HG03039 (cell line): ENCODE data around the gene ZNF195.
"Not testable (repeated sequence)": the region's sequence is repeated elsewhere in the genome, so short reads cannot be mapped to it uniquely, and the experiment has no call there.

Experiments used
- ATAC-seq: cut with Tn5 transposase; IDR thresholded peaks from one replicate; pipeline ENCODE4 v1.9.1; 2021; ENCODE audit warnings: mild to moderate bottlenecking, moderate library complexity; ENCODE audit not compliant: unreplicated experiment

Gene ZNF195

DNA sequence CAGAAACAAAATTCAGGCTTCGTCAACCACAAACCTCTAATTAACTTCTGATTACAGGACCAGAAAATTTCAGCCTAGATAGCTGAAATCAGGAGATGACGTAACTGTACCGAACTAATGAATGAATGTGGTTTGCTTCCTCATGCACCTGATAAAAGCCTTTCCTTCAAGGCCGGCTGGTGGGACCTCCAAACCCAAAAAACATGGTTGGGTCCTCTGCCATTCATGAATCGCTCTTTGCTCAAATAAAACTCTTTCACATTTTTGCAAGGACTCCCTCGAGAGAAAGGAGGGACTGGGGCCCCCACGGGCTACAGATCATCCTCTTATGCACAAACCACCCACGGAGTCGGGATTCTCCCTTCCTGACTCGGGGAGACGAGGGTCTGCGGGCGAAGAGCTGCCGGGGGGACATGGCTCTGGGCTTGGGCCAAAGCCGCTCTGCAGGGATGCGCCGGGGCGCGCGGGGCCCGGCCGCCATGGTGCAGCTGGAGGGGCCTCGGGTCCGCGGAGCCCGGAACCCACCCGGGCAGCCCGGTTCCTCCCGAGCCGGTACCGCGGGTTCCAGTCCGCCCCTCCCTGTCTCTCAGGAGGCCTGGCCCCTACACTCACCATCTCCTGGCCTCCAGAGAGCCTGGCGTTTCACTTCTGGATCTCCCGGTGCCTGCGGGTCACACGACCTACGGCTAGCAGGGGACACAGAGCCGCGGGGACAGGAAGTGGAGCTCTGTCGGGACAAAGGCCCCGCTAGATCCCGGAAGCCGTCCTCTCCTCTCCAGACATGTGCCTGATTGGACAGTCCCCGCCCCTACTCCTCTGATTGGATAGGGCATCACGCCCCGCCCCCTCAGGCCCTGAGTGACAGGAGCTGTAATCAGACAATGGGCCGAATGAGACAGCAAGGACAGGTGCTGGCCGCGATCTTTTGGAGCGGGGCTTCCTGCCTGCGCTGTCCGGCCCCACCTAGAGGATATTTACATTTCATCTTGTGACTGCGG, at the start of gene ZNF195:
Gene ZNF195 (minus strand): TSS at position 721 of the 998 bp plus-strand sequence. CDS start 106 bp downstream, at position 615.
- peak; percentile 100 for ATAC-seq

- ATAC-seq, result not testable (repeated sequence)
Observed at GRCh38 chr11:3428076-3428475, 49.1 kb upstream of the ZNF195 start.

- ATAC-seq, result not testable (repeated sequence)
Observed at GRCh38 chr11:3426541-3426940, 47.6 kb upstream of the ZNF195 start.

- not testable (repeated sequence) for ATAC-seq
Observed at GRCh38 chr11:3423928-3424327, 45.0 kb upstream of the ZNF195 start.

GRCh38 chr11:3423138-3423731, 44.3 kb upstream of the ZNF195 start:
- not testable (repeated sequence) for ATAC-seq

GRCh38 chr11:3422380-3423137, 43.6 kb upstream of the ZNF195 start:
- ATAC-seq, result peak; percentile 96

DNA sequence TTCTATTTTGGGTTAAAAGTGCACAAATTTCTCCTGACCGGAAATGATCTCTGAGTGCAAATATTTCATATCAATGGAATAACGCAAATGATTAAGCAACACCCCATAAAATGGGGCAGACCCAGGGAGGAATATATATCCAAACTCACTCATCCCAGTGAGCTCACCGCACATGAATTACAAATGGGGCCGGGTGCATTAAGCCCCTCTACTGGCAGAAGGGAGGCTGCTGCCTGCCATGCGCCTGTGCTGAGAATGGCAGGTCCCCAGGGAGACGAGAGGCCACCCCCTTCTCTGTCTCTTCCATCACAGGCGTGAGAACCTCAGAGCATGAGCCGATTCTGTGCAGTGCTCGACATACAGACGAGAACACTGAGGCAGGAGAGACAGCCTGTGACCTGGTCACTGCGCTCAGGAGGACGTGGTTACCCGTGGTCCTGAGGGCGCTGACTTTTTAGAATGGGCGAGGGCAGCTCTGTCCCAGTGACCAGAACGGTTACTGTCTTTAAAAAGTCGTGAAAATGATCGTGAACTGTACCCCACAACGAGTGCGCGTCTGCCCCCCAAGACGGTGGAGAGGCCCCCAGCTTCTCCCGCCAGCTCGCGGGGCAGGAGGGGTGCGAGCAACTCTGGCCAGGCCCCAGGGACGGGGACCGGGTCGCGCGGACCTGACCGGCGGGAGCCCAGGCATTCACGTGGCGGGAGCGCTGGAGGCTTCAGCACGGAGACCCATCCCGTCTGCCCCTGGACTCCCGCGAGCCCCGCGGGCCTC, 42.8 kb upstream of the ZNF195 start:
- not testable (repeated sequence) for ATAC-seq

GRCh38 chr11:3420281-3421042, 41.5 kb upstream of the ZNF195 start:
- not testable (repeated sequence) for ATAC-seq

- not testable (repeated sequence) for ATAC-seq
Observed at GRCh38 chr11:3419496-3419895, 40.5 kb upstream of the ZNF195 start.

DNA sequence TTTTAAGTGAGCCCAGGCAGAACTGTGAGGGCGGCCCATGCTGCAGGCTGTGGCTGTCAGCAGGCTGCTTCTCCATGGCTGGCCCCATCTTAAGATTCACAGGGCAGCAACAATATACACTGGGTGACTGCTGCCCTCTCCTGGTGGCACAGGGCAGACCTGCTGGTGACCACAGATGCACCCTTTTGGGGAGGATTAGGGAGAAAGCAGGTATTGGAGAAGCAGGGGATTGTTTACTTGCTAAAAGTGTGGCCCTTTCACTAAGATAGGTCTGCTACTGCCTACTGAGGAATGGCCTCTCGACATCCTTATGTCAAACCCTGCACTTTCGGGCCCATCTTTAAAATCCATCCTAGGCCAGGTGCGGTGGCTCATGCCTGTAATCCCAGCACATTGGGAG, 38.1 kb upstream of the ZNF195 start:
- not testable (repeated sequence) for ATAC-seq

- ATAC-seq, result not testable (repeated sequence)
Observed at GRCh38 chr11:3415301-3415700, 36.4 kb upstream of the ZNF195 start.

DNA sequence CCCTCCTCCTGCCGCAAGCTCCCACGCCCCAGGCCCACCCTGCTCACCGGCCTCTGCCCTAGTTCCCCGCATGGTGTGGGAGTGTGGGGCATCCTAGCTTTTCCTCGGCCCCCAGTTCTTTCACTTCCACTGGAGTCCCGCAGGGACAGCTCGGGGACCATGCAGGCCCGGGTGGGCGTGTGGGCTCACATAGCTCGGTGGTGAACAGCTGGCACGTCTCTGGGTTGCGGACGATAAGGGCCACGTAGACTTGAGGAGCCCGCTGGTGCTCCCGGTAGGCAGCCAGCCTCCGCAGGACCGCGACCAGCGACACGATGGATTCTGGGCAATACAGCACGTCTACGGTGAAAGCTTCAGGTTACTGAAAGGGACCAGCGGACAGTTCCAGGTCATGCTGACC, 34.7 kb upstream of the ZNF195 start:
- not testable (repeated sequence) for ATAC-seq

DNA sequence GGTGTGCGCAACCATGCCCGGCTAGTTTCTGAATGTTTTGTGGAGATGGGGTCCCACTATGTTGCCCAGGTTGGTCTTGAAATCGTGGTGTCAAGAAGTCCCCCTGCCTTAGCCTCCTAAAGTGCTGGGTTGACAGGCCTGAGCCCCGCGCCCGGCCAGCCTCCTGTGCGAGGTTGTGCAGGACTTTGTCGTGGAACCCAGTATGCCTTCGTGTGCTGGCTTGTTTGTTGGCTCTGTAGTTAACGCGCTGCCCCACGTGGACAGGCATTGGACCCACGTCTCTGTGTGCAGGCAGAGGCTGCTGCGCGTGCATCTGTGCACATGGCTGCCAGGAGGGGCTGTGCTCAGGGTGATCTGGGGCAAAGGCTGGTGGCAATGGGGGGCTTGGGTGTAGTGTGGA, 33.9 kb upstream of the ZNF195 start:
- ATAC-seq, result no peak

GRCh38 chr11:3408722-3409121, 29.8 kb upstream of the ZNF195 start:
- ATAC-seq, result not testable (repeated sequence)

GRCh38 chr11:3408058-3408605, 29.2 kb upstream of the ZNF195 start:
- not testable (repeated sequence) for ATAC-seq

- ATAC-seq, result not testable (repeated sequence)
Observed at GRCh38 chr11:3406937-3407336, 28.0 kb upstream of the ZNF195 start.

GRCh38 chr11:3406223-3406875, 27.4 kb upstream of the ZNF195 start:
- ATAC-seq, result not testable (repeated sequence)

GRCh38 chr11:3404076-3404925, 25.4 kb upstream of the ZNF195 start:
- not testable (repeated sequence) for ATAC-seq
